ENCODE results near the gene KRTAP21-2. TPM values are rescaled to one million over a fixed set of nuclear protein-coding genes. Genes with fewer than 3 reads are reported as not detected.

The KRTAP21-2 gene
- total RNA-seq, 2 experiments from 2014 or later = not detected

- POLR2A ChIA-PET = no interaction called here
- Mint-ChIP-seq H3K36me3 (no peaks in the 10 kb centered on the region), H3K27ac (no peak overlapping the region), H3K4me1 (peaks cover 2% of the 10 kb centered on the region), H3K9me3 (peaks cover 5% of the 10 kb centered on the region), H3K4me3 (no peak overlapping the region), H3K27me3 (no peaks in the 10 kb centered on the region)
- ATAC-seq (ENCODE audit: low read depth) (no peak), DNase-seq (no peak)
These were observed 32.6 kb downstream of the KRTAP21-2 start for GRCh38 chr21:30714456-30714855.

GRCh38 chr21:30713766-30714165 lies 33.3 kb downstream of the KRTAP21-2 start:
- H3K9me3 Mint-ChIP-seq = peaks cover 5% of the 10 kb centered on the region
- H3K36me3 Mint-ChIP-seq = no peaks in the 10 kb centered on the region
- no peak overlapping the region for H3K27ac Mint-ChIP-seq
- POLR2A ChIA-PET = no interaction called here
- ATAC-seq (ENCODE audit: low read depth) (no peak), DNase-seq (no peak)
- peaks cover 2% of the 10 kb centered on the region for H3K4me1 Mint-ChIP-seq
- H3K4me3 Mint-ChIP-seq = no peak overlapping the region
- H3K27me3 Mint-ChIP-seq = no peaks in the 10 kb centered on the region

GRCh38 chr21:30710499-30710898 lies 36.6 kb downstream of the KRTAP21-2 start:
- H3K4me3 Mint-ChIP-seq = no peak overlapping the region
- no peaks in the 10 kb centered on the region for H3K27me3 Mint-ChIP-seq
- no peaks in the 10 kb centered on the region for H3K36me3 Mint-ChIP-seq
- POLR2A ChIA-PET = no interaction called here
- ATAC-seq (ENCODE audit: low read depth) (no peak), DNase-seq (no peak)
- peaks cover 5% of the 10 kb centered on the region for H3K9me3 Mint-ChIP-seq
- no peaks in the 10 kb centered on the region for H3K4me1 Mint-ChIP-seq
- no peak overlapping the region for H3K27ac Mint-ChIP-seq

- Mint-ChIP-seq H3K27ac (no peak overlapping the region), H3K4me1 (no peaks in the 10 kb centered on the region), H3K9me3 (peaks cover 2% of the 10 kb centered on the region), H3K36me3 (no peaks in the 10 kb centered on the region), H3K27me3 (no peaks in the 10 kb centered on the region), H3K4me3 (no peak overlapping the region)
- ATAC-seq (ENCODE audit: low read depth) = no peak
- DNase-seq = no peak
- POLR2A ChIA-PET = no interaction called here
These were observed 39.6 kb downstream of the KRTAP21-2 start for GRCh38 chr21:30707409-30707808.

Other genes with a start within 250 kb of the KRTAP21-2 start
- gene KRTAP19-5, start 245.1 kb downstream of the KRTAP21-2 start, total RNA-seq = not detected
- not detected for gene KRTAP19-6, start 205.4 kb downstream of the KRTAP21-2 start, total RNA-seq
- not detected for gene KRTAP19-7, start 185.9 kb downstream of the KRTAP21-2 start, total RNA-seq
- not detected for gene KRTAP22-2, start 156.9 kb downstream of the KRTAP21-2 start, total RNA-seq
- not detected for gene KRTAP6-3, start 154.8 kb downstream of the KRTAP21-2 start, total RNA-seq
- gene KRTAP6-2, start 148.4 kb downstream of the KRTAP21-2 start, total RNA-seq = not detected
- gene KRTAP22-1, start 146.2 kb downstream of the KRTAP21-2 start, total RNA-seq = not detected
- gene KRTAP6-1, start 133.3 kb downstream of the KRTAP21-2 start, total RNA-seq = not detected
- gene KRTAP20-1, start 130.8 kb downstream of the KRTAP21-2 start, total RNA-seq = not detected
- not detected for gene KRTAP20-4, start 126.6 kb downstream of the KRTAP21-2 start, total RNA-seq
- not detected for gene KRTAP20-2, start 112.1 kb downstream of the KRTAP21-2 start, total RNA-seq
- not detected for gene KRTAP20-3, start 104.4 kb downstream of the KRTAP21-2 start, total RNA-seq
- not detected for gene KRTAP21-3, start 28.5 kb downstream of the KRTAP21-2 start, total RNA-seq
- not detected for gene KRTAP21-1, start 8.2 kb upstream of the KRTAP21-2 start, total RNA-seq
- not detected for gene KRTAP8-1, start 66.0 kb upstream of the KRTAP21-2 start, total RNA-seq
- not detected for gene KRTAP7-1, start 82.5 kb upstream of the KRTAP21-2 start, total RNA-seq
- not detected for gene KRTAP11-1, start 134.3 kb upstream of the KRTAP21-2 start, total RNA-seq